ENCODE results near the gene VPS51. TPM values are rescaled to one million over a fixed set of nuclear protein-coding genes. Genes with fewer than 3 reads are reported as not detected.

Gene VPS51
- total and polyA plus RNA-seq, 2 of the 13 experiments (the other 11 are each of a cell fraction or from before 2014, with no cell fraction given) = 76.3 to 90.6 TPM

- TF ChIP-seq ZNF543 (CRISPR knock-in tag; IDR thresholded peaks at IDR 0.05) (peak; percentile 64; the same call in 1 of the 2 replicates), ELF1 (CRISPR knock-in tag; IDR thresholded peaks at IDR 0.05) (peak; percentile 90), ZNF576 (CRISPR knock-in tag; IDR thresholded peaks at IDR 0.05) (no peak), SMAD1 (CRISPR knock-in tag; IDR thresholded peaks at IDR 0.05; ENCODE audit: borderline replicate concordance, low read depth) (peak; percentile 87; the same call in 1 of the 2 replicates), KLF6 (CRISPR knock-in tag; IDR thresholded peaks at IDR 0.05) (peak; percentile 85; the same call in 1 of the 2 replicates), ZNF713 (CRISPR knock-in tag; IDR thresholded peaks at IDR 0.05) (0 out of 2 replicates have a peak, but pooled peaks have one; percentile 76), HOMEZ (CRISPR knock-in tag; IDR thresholded peaks at IDR 0.05; ENCODE audit: low read depth) (no peak), PHF21A (CRISPR knock-in tag; IDR thresholded peaks at IDR 0.05) (peak; percentile 78), ZNF17 (CRISPR knock-in tag; IDR thresholded peaks at IDR 0.05) (no peak), ZSCAN29 (CRISPR knock-in tag; conservative IDR thresholded peaks at IDR 0.05) (no peak), ZBTB42 (CRISPR knock-in tag; IDR thresholded peaks at IDR 0.05) (peak; percentile 39; the same call in 1 of the 2 replicates), KDM2A (CRISPR knock-in tag; IDR thresholded peaks at IDR 0.05; ENCODE audit: borderline replicate concordance, low read depth) (peak; percentile 73), KLF9 (CRISPR knock-in tag; IDR thresholded peaks at IDR 0.05; ENCODE audit: low read depth) (no peak), ZSCAN21 (CRISPR knock-in tag; IDR thresholded peaks at IDR 0.05; ENCODE audit: borderline replicate concordance) (peak; percentile 78; the same call in 1 of the 2 replicates), GTF3A (CRISPR knock-in tag; conservative IDR thresholded peaks at IDR 0.05) (0 out of 2 replicates have a peak, but pooled peaks have one; percentile 37), ZBTB34 (CRISPR knock-in tag; IDR thresholded peaks at IDR 0.05) (no peak), RAD21 (CRISPR knock-in tag; IDR thresholded peaks at IDR 0.05) (peak; percentile 1; the same call in 1 of the 2 replicates), ZNF549 (CRISPR knock-in tag; IDR thresholded peaks at IDR 0.05) (no peak), ATAD3A (CRISPR knock-in tag; IDR thresholded peaks at IDR 0.05) (no peak), NAIF1 (CRISPR knock-in tag; IDR thresholded peaks at IDR 0.05; ENCODE audit: borderline replicate concordance) (no peak; the same call in 1 of the 2 replicates), SKI (IDR thresholded peaks at IDR 0.05; ENCODE audit: partially characterized antibody) (peak; percentile 27), KDM5B (CRISPR knock-in tag; IDR thresholded peaks at IDR 0.05; ENCODE audit: borderline replicate concordance) (peak; percentile 65; the same call in 1 of the 2 replicates)
- TF ChIP-seq, protein P1, sequence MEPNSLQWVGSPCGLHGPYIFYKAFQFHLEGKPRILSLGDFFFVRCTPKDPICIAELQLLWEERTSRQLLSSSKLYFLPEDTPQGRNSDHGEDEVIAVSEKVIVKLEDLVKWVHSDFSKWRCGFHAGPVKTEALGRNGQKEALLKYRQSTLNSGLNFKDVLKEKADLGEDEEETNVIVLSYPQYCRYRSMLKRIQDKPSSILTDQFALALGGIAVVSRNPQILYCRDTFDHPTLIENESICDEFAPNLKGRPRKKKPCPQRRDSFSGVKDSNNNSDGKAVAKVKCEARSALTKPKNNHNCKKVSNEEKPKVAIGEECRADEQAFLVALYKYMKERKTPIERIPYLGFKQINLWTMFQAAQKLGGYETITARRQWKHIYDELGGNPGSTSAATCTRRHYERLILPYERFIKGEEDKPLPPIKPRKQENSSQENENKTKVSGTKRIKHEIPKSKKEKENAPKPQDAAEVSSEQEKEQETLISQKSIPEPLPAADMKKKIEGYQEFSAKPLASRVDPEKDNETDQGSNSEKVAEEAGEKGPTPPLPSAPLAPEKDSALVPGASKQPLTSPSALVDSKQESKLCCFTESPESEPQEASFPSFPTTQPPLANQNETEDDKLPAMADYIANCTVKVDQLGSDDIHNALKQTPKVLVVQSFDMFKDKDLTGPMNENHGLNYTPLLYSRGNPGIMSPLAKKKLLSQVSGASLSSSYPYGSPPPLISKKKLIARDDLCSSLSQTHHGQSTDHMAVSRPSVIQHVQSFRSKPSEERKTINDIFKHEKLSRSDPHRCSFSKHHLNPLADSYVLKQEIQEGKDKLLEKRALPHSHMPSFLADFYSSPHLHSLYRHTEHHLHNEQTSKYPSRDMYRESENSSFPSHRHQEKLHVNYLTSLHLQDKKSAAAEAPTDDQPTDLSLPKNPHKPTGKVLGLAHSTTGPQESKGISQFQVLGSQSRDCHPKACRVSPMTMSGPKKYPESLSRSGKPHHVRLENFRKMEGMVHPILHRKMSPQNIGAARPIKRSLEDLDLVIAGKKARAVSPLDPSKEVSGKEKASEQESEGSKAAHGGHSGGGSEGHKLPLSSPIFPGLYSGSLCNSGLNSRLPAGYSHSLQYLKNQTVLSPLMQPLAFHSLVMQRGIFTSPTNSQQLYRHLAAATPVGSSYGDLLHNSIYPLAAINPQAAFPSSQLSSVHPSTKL (CRISPR knock-in tag; IDR thresholded peaks at IDR 0.05) = peak; percentile 32; the same call in 1 of the 2 replicates
Observed at GRCh38 chr11:65121865-65122696, 26.1 kb downstream of the VPS51 start, which contains the start of the genes FAU and MRPL49 (continued).
